Measurements from ENCODE around the gene TNNT3. TPM values are rescaled to one million over a fixed set of nuclear protein-coding genes. Genes with fewer than 3 reads are reported as not detected.
"Not testable (repeated sequence)": the region's sequence is repeated elsewhere in the genome, so short reads cannot be mapped to it uniquely, and the experiment has no call there.

Gene TNNT3
- total RNA-seq, 1 donor from 2014 or later, result 57.7 TPM

- peak; percentile 38 for DNase-seq (ENCODE audit: low spot score)
Measured at GRCh38 chr11:1934335-1935155, 15.0 kb downstream of the TNNT3 start.

GRCh38 chr11:1935156-1936071 lies 15.9 kb downstream of the TNNT3 start:
- peak; percentile 37 for DNase-seq (ENCODE audit: low spot score)

- DNase-seq (ENCODE audit: low spot score), result peak; percentile 41
Measured at GRCh38 chr11:1936072-1936780, 16.7 kb downstream of the TNNT3 start.

GRCh38 chr11:1936781-1937615 lies 17.5 kb downstream of the TNNT3 start:
- peak; percentile 41 for DNase-seq (ENCODE audit: low spot score)

- peak; percentile 39 for DNase-seq (ENCODE audit: low spot score)
Measured at GRCh38 chr11:1937616-1938342, 18.3 kb downstream of the TNNT3 start.

- peak; percentile 37 for DNase-seq (ENCODE audit: low spot score)
Measured at GRCh38 chr11:1938343-1939005, 19.0 kb downstream of the TNNT3 start.

GRCh38 chr11:1939006-1939625 lies 19.6 kb downstream of the TNNT3 start:
- DNase-seq (ENCODE audit: low spot score), result peak; percentile 37

GRCh38 chr11:1939788-1940187 lies 20.3 kb downstream of the TNNT3 start:
- DNase-seq (ENCODE audit: low spot score), result not testable (repeated sequence)

- DNase-seq (ENCODE audit: low spot score), result peak; percentile 39
Measured at GRCh38 chr11:1942558-1943260, 23.2 kb downstream of the TNNT3 start.

- DNase-seq (ENCODE audit: low spot score), result peak; percentile 39
Measured at GRCh38 chr11:1943576-1943975, 24.1 kb downstream of the TNNT3 start.

- peak; percentile 48 for DNase-seq (ENCODE audit: low spot score)
Measured at GRCh38 chr11:1943977-1944376, 24.5 kb downstream of the TNNT3 start.

GRCh38 chr11:1946812-1947484 lies 27.4 kb downstream of the TNNT3 start, which contains the start of gene MRPL23:
TSS of gene MRPL23 (plus strand) at chr11:1947332. CDS start at chr11:1947363, 31 bp downstream.
- no peak for DNase-seq (ENCODE audit: low spot score)

GRCh38 chr11:1947592-1948237 lies 28.2 kb downstream of the TNNT3 start:
- no peak for DNase-seq (ENCODE audit: low spot score)

GRCh38 chr11:1948389-1948788 lies 28.9 kb downstream of the TNNT3 start:
- no peak for DNase-seq (ENCODE audit: low spot score)

- DNase-seq (ENCODE audit: low spot score), result no peak
Measured at GRCh38 chr11:1949302-1949701, 29.8 kb downstream of the TNNT3 start.

GRCh38 chr11:1949922-1950321 lies 30.4 kb downstream of the TNNT3 start:
- no peak for DNase-seq (ENCODE audit: low spot score)

GRCh38 chr11:1952806-1953482 lies 33.4 kb downstream of the TNNT3 start:
- no peak for DNase-seq (ENCODE audit: low spot score)

All from ureter (tissue), 1 donor.